ENCODE measurements around the gene TEKT1. TPM values are rescaled to one million over a fixed set of nuclear protein-coding genes. Genes with fewer than 3 reads are reported as not detected.

Gene TEKT1
- total RNA-seq, 1 experiment from 2014 or later: not detected

DNA sequence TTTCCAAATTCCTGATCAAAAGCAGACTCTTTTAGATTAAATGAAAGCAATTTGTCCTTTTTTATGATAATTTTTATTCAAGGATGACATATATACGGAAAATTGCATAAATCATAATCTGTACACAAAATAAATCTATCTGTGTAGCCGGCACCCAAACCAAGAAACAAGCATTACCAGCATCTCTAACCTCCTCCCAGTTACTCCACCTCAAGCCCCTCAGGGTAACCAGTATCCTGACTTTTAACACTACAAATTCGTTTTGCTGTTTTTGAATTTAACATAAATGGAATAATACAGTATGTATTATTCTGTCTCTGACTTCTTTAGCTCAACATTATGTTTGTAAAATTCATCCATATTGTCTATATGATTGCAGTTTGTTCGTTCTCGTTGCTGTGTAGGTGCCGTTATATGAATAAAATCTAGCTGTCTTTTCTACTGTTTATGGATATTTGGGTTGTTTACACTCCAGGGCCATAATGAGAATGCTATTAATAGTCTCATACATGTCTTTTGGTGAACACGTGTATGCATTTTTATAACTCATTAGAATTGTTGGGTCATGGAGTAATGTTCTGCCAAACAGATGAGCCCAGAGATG lies 1.0 kb downstream of the TEKT1 start:
- Histone ChIP-seq H3K9me2 (ENCODE audit: insufficient read depth) (no peaks in the 10 kb centered on the region), H3K79me2 (ENCODE audit: insufficient read depth, low read length) (no peaks in the 10 kb centered on the region), H3K9me3 (ENCODE audit: control insufficient read depth in 1 of 2, insufficient read depth in 1 of 2, low read depth in 1 of 2, low read length in 2 of 2) (no peaks in the 10 kb centered on the region), H4K20me1 (ENCODE audit: insufficient read depth) (no peaks in the 10 kb centered on the region), H3K27me3 (ENCODE audit: insufficient read depth, low read length) (peaks cover 20% of the 10 kb centered on the region; the same call in 1 of the 2 replicates), H3K4me1 (ENCODE audit: control insufficient read depth in 1 of 2, insufficient read depth in 2 of 2, low read length in 2 of 2) (no peaks in the 10 kb centered on the region), H3K27ac (ENCODE audit: low read depth, low read length) (no peak overlapping the region), H3K4me3 (replicated peaks in 1 of 2; ENCODE audit: low read depth in 1 of 2, low read length in 2 of 2) (no peak overlapping the region), H3K4me2 (ENCODE audit: low read length) (no peak overlapping the region), H3K36me3 (ENCODE audit: control insufficient read depth in 1 of 2, insufficient read depth in 2 of 2, low read length in 2 of 2) (no peaks in the 10 kb centered on the region), H3K9ac (ENCODE audit: low read length) (no peak overlapping the region), H2AFZ (ENCODE audit: low read depth, low read length, poor library complexity, severe bottlenecking) (no peak overlapping the region)
- ChIA-PET POLR2A (no interaction called here), RAD21 (ENCODE audit: low non-redundant PET in 1 of 2, low total read pairs in 2 of 2, uncharacterized antibody in 2 of 2, unreplicated experiment in 2 of 2) (no interaction called here), CTCF (interaction anchor here (1.2 kb wide), 1 partner anchor 23 kb away, joined by 3 read pairs; no protein-coding TSS in a partner anchor)
- DNase-seq (ENCODE audit: low read depth, low spot score): no peak
- TF ChIP-seq ZFX (IDR thresholded peaks at IDR 0.05) (no peak), TCF7L2 (IDR thresholded peaks at IDR 0.05; ENCODE audit: borderline replicate concordance, extremely low read depth, insufficient read depth, insufficient read length) (no peak), CBX3 (IDR thresholded peaks at IDR 0.05; ENCODE audit: low read depth) (no peak), SIN3A (IDR thresholded peaks at IDR 0.05; ENCODE audit: low read depth) (no peak), EZH2phosphoT487 (IDR thresholded peaks at IDR 0.05; ENCODE audit: borderline replicate concordance) (no peak)
- TF ChIP-seq, protein P1, sequence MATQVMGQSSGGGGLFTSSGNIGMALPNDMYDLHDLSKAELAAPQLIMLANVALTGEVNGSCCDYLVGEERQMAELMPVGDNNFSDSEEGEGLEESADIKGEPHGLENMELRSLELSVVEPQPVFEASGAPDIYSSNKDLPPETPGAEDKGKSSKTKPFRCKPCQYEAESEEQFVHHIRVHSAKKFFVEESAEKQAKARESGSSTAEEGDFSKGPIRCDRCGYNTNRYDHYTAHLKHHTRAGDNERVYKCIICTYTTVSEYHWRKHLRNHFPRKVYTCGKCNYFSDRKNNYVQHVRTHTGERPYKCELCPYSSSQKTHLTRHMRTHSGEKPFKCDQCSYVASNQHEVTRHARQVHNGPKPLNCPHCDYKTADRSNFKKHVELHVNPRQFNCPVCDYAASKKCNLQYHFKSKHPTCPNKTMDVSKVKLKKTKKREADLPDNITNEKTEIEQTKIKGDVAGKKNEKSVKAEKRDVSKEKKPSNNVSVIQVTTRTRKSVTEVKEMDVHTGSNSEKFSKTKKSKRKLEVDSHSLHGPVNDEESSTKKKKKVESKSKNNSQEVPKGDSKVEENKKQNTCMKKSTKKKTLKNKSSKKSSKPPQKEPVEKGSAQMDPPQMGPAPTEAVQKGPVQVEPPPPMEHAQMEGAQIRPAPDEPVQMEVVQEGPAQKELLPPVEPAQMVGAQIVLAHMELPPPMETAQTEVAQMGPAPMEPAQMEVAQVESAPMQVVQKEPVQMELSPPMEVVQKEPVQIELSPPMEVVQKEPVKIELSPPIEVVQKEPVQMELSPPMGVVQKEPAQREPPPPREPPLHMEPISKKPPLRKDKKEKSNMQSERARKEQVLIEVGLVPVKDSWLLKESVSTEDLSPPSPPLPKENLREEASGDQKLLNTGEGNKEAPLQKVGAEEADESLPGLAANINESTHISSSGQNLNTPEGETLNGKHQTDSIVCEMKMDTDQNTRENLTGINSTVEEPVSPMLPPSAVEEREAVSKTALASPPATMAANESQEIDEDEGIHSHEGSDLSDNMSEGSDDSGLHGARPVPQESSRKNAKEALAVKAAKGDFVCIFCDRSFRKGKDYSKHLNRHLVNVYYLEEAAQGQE (IDR thresholded peaks at IDR 0.05; ENCODE audit: low read depth): no peak
- intact Hi-C loops (cut with micrococcal nuclease): no loop called here
- no peak for ATAC-seq
- no TSS peak for BruUV-seq (replicated peaks)
